ENCODE results near the gene KRT23. TPM values are rescaled to one million over a fixed set of nuclear protein-coding genes. Genes with fewer than 3 reads are reported as not detected.

The KRT23 gene
- polyA plus RNA-seq, 1 donor from 2014 or later, result 0.37 TPM

- no peaks in the 10 kb centered on the region for H3K9me2 ChIP-seq (ENCODE audit: insufficient read depth, low read length)
- peak overlapping the region; percentile 28 for H3K9ac ChIP-seq (ENCODE audit: low read length)
- H3K36me3 ChIP-seq (ENCODE audit: insufficient read depth, low read length), result no peaks in the 10 kb centered on the region
- peak overlapping the region; percentile 2 for H2AFZ ChIP-seq (ENCODE audit: low read depth, low read length)
- no peak for TF ChIP-seq REST (IDR thresholded peaks at IDR 0.05; ENCODE audit: borderline replicate concordance)
- TF ChIP-seq, protein P1, sequence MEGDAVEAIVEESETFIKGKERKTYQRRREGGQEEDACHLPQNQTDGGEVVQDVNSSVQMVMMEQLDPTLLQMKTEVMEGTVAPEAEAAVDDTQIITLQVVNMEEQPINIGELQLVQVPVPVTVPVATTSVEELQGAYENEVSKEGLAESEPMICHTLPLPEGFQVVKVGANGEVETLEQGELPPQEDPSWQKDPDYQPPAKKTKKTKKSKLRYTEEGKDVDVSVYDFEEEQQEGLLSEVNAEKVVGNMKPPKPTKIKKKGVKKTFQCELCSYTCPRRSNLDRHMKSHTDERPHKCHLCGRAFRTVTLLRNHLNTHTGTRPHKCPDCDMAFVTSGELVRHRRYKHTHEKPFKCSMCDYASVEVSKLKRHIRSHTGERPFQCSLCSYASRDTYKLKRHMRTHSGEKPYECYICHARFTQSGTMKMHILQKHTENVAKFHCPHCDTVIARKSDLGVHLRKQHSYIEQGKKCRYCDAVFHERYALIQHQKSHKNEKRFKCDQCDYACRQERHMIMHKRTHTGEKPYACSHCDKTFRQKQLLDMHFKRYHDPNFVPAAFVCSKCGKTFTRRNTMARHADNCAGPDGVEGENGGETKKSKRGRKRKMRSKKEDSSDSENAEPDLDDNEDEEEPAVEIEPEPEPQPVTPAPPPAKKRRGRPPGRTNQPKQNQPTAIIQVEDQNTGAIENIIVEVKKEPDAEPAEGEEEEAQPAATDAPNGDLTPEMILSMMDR (IDR thresholded peaks at IDR 0.05; ENCODE audit: poor library complexity, severe bottlenecking), result no peak
- no peak for TF ChIP-seq RAD21 (conservative IDR thresholded peaks at IDR 0.05)
- TF ChIP-seq TAF1 (IDR thresholded peaks at IDR 0.05; ENCODE audit: low read depth), result no peak
- no peak for TF ChIP-seq EP300 (conservative IDR thresholded peaks at IDR 0.05; ENCODE audit: poor library complexity, severe bottlenecking)
- no peak for TF ChIP-seq POLR2AphosphoS5 (IDR thresholded peaks at IDR 0.05)
- no peak for TF ChIP-seq SMC3 (conservative IDR thresholded peaks at IDR 0.05; ENCODE audit: poor library complexity)
- no peak for TF ChIP-seq MXI1 (conservative IDR thresholded peaks at IDR 0.05; ENCODE audit: poor library complexity, severe bottlenecking)
- TF ChIP-seq EZH2 (IDR thresholded peaks at IDR 0.05; ENCODE audit: borderline replicate concordance, insufficient read depth, low read length, poor library complexity, severe bottlenecking), result no peak
- no peaks in the 10 kb centered on the region for H3K79me2 ChIP-seq (replicated peaks; ENCODE audit: insufficient read depth, low read length)
- no peak overlapping the region for H3K4me3 ChIP-seq (ENCODE audit: low read length)
- no peaks in the 10 kb centered on the region for H4K20me1 ChIP-seq (ENCODE audit: insufficient read depth)
- no peaks in the 10 kb centered on the region for H3F3A ChIP-seq (ENCODE audit: insufficient read depth, low read length, poor library complexity, severe bottlenecking)
- H3K27ac ChIP-seq (ENCODE audit: low read length), result peak overlapping the region; percentile 64
- H3K9me3 ChIP-seq (ENCODE audit: low read length), result no peaks in the 10 kb centered on the region
- no peak overlapping the region for H3K4me2 ChIP-seq (ENCODE audit: low read length)
- H3K27me3 ChIP-seq (ENCODE audit: insufficient read depth, low read depth, low read length), result no peaks in the 10 kb centered on the region
Observed at GRCh38 chr17:40980117-40980516, 42.7 kb upstream of the KRT23 start.

DNA sequence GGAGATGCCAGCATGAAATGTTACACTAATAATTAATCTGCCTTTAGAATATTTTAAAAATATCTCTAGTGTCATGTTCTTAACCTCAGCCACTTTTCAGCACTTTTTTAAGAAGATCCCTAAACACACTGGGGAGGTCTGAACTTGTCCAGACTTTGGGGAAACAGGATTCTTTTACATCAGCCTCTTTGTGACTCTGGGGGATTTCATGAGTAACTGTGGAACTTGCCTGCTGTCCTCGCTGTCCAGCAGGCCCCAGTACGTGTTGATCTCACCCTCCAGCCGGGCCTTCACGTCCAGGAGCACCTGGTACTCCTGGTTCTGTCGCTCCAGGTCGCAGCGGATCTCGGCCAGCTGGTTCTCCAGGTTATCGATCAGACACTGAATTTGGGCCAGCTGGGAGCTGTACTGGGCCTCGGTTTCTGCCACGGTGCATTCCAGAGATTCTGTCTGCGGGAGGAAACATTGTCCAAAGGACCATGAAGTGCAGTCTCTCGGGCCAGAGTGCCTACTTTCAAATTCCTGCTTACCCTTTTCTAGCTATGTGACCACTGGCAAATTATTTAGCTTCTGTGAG is 41.2 kb upstream of the KRT23 start:
- no peaks in the 10 kb centered on the region for H3K36me3 ChIP-seq (ENCODE audit: insufficient read depth, low read length)
- no peaks in the 10 kb centered on the region for H3K9me3 ChIP-seq (ENCODE audit: low read length)
- H4K20me1 ChIP-seq (ENCODE audit: insufficient read depth), result no peaks in the 10 kb centered on the region
- no peaks in the 10 kb centered on the region for H3K79me2 ChIP-seq (replicated peaks; ENCODE audit: insufficient read depth, low read length)
- no peak overlapping the region for H3K4me2 ChIP-seq (ENCODE audit: low read length)
- H3K4me3 ChIP-seq (ENCODE audit: low read length), result no peak overlapping the region
- TF ChIP-seq EP300 (conservative IDR thresholded peaks at IDR 0.05; ENCODE audit: poor library complexity, severe bottlenecking), result no peak
- TF ChIP-seq, protein P1 (IDR thresholded peaks at IDR 0.05; ENCODE audit: poor library complexity, severe bottlenecking), result no peak
- no peak for TF ChIP-seq REST (IDR thresholded peaks at IDR 0.05; ENCODE audit: borderline replicate concordance)
- no peak for TF ChIP-seq SMC3 (conservative IDR thresholded peaks at IDR 0.05; ENCODE audit: poor library complexity)
- TF ChIP-seq EZH2 (IDR thresholded peaks at IDR 0.05; ENCODE audit: borderline replicate concordance, insufficient read depth, low read length, poor library complexity, severe bottlenecking), result no peak
- no peak for TF ChIP-seq RAD21 (conservative IDR thresholded peaks at IDR 0.05)
- no peak for TF ChIP-seq TAF1 (IDR thresholded peaks at IDR 0.05; ENCODE audit: low read depth)
- TF ChIP-seq MXI1 (conservative IDR thresholded peaks at IDR 0.05; ENCODE audit: poor library complexity, severe bottlenecking), result no peak
- no peak for TF ChIP-seq POLR2AphosphoS5 (IDR thresholded peaks at IDR 0.05)
- H2AFZ ChIP-seq (ENCODE audit: low read depth, low read length), result no peak overlapping the region
- no peak overlapping the region for H3K27ac ChIP-seq (ENCODE audit: low read length)
- H3F3A ChIP-seq (ENCODE audit: insufficient read depth, low read length, poor library complexity, severe bottlenecking), result no peaks in the 10 kb centered on the region
- H3K27me3 ChIP-seq (ENCODE audit: insufficient read depth, low read depth, low read length), result no peaks in the 10 kb centered on the region
- no peaks in the 10 kb centered on the region for H3K9me2 ChIP-seq (ENCODE audit: insufficient read depth, low read length)
- H3K9ac ChIP-seq (ENCODE audit: low read length), result no peak overlapping the region

Measured in neural cell (in vitro differentiated cells).